Stimulated activated CD4-positive, alpha-beta T cell treated with anti-CD3 and anti-CD28 coated beads, Interleukin-4, amount 100 ng/mL, for 24 hours (primary cell): ENCODE results near the gene DEDD2.
"Not testable (repeated sequence)": the region's sequence is repeated elsewhere in the genome, so short reads cannot be mapped to it uniquely, and the experiment has no call there.

Experiments
- DNase-seq: peaks from one replicate; pipeline ENCODE4 v3.0.0-alpha.2; 2020

DEDD2 gene, protein sequence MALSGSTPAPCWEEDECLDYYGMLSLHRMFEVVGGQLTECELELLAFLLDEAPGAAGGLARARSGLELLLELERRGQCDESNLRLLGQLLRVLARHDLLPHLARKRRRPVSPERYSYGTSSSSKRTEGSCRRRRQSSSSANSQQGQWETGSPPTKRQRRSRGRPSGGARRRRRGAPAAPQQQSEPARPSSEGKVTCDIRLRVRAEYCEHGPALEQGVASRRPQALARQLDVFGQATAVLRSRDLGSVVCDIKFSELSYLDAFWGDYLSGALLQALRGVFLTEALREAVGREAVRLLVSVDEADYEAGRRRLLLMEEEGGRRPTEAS

DNA sequence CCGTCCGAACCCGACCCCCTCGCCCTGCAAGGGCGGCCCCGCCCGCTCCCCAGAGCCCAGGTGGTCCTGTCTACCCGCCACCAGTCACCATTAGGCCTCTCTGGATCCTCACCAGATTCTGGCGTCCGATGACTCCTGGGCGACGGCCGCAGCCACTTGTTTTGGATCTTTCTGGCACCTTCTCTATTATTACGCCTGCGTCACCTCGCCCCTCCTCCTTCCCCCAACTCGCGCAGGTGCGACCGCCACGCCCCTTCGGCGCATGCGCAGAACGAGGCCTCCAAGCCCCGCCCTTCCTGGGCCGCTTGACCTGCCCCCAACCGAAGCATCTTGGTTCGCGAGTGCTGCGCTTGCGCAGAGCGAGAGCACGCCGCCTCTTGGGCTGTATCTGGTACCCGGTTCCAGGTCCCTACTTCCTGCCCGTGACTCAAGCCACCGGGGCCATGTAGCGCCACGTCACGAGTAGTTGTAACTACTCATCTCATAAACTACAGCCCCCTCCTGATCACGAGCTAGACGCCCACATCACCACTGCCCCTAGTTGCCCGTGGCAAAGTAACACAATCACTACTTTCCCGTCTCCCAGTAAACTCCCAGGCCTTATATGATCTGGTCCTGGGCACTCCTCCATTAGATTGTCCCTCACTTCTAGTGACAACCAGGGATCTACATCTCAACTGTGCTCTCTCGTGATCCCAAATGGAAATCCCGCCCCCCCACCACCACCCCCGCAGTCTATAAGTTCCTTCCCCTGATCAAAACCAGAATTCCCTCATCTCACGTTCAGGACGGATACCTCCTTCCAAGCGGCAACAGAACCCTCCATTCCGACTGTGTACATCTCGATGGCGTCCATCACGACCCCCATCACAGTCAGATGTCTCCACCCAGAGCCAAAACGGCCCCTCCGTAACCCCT, at the start of gene DEDD2:
Gene DEDD2, minus strand, starts transcription at position 158 of the 918 bp plus-strand sequence. CDS start 670 bp downstream, outside the sequence.
- DNase-seq, result peak; percentile 100

DNA sequence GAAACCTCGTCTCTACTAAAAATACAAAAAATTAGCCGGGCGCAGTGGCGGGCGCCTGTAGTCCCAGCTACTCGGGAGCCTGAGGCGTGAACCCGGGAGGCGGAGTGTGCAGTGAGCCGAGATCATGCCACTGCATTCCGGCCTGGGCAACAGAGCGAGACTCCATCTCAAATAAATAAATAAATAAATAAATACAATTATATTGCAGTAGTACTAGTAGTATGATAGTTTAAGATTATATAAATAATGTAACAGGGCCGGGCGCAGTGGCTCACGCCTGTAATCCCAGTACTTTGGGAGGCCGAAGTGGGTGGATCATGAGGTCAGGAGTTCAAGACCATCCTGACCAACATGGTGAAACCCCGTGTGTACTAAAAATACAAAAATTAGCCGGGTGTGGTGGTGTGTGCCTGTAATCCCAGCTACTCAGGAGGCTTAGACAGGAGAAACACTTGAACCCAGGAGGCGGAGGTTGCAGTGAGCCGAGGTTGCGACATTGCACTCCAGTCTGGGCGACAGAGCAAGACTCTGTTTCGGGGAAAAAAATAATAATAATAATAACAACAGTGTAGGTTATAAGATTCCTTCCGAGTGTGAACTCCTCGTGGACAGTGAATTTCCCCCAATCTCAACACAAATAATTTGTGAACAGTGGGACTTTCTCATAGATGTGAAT, 49.6 kb upstream of the DEDD2 start:
- not testable (repeated sequence) for DNase-seq

DNA sequence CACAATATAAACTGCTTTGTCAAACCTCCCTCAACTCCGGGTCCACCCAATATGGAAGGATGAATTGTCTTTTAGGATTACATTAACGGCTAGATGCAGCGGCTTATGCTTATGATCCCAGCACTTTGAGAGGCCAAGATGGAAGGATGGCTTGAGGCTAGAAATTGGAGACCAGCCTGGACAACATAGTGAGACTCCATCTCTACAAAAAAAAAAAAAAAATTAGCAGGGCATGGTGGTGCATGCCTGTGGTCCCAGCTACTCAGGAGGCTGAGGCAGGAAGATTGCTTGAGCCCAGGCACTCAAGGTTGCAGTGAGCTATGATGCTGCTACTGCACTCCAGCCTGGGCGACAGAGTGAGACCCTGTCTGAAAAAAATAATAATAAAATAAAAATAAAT, 48.6 kb upstream of the DEDD2 start:
- DNase-seq, result not testable (repeated sequence)

DNA sequence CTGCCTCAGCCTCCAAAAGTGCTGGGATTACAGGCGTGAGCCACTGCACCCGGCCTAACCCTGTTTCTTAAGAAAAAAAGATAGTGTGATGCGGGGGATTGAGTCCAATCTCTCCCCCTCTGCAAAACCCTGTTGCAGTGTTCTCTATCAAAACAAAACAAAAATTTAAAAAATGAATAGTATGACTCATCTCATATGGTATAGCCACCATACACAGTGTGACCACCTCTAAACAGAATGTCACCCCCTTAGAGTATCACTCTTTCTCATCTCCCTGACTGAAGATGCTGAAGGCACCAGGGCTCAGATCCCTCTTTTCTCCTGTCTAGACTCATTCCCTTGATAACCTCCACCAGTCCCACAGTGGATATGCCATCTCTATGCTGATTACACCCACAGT, 44.3 kb upstream of the DEDD2 start:
- DNase-seq, result no peak

DNA sequence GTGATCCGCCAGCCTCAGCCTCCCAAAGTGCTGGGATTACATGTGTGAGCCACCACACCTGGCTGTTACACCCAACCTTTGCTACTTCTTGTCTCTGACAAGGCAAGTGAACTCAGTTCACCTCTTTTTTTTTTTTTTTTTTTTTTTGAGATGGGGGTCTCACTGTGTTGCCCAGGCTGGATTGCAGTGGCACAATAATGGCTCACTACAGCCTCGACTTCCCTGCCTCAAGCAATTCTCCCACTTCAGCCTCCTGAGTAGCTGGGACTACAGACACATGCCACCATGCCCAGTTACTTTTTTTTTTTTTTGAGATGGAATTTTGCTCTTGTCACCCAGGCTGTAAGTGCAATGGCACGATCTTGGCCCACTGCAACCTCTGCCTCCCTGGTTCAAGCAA, 40.4 kb upstream of the DEDD2 start:
- DNase-seq, result not testable (repeated sequence)

DNA sequence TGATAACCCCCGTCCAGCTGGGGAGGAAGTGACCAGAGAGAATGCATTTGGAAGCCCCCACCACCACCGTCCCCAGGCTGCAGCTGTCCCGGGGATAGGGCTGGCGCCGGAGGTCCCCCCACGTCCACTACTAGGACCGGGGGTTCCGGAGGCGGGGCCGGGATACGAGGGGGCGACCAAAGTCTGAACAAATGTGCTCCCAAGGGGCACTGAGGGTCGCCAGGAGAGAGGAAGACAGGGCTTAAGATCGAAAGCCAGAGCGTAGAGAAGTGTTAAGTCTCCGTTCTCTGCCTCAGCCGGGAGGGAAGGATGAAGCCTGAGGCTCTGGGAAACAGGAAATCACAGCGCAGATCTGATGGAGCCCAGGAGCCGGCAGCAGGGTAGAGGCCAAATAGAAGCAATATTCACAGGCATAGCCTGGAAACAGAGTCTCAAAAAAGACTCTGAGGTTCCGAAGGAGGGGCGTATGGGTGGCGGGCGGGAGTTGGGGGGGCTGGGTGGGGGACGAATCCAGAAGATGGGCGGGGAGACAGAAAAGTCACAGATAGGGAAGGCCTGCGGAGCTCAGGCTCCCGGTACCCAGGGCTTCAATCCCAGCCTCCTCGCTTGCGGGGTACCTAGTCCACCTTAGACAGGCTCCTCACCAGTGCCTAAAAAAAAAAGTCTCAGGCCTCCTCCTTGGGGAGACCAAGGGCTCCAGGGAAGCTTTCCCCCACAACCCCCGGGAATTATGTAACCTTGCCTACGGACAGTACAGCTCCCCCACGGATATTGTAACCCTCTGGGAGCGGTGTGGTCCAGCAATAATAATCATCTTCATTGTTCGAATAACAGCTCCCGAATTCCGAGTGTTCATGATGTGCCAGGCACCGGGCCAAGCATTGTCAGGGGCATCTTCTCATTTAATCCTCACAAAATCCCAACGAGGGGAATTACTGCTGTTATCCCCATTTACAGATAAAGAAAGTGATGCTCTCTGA, 38.6 kb upstream of the DEDD2 start:
- DNase-seq, result no peak

DNA sequence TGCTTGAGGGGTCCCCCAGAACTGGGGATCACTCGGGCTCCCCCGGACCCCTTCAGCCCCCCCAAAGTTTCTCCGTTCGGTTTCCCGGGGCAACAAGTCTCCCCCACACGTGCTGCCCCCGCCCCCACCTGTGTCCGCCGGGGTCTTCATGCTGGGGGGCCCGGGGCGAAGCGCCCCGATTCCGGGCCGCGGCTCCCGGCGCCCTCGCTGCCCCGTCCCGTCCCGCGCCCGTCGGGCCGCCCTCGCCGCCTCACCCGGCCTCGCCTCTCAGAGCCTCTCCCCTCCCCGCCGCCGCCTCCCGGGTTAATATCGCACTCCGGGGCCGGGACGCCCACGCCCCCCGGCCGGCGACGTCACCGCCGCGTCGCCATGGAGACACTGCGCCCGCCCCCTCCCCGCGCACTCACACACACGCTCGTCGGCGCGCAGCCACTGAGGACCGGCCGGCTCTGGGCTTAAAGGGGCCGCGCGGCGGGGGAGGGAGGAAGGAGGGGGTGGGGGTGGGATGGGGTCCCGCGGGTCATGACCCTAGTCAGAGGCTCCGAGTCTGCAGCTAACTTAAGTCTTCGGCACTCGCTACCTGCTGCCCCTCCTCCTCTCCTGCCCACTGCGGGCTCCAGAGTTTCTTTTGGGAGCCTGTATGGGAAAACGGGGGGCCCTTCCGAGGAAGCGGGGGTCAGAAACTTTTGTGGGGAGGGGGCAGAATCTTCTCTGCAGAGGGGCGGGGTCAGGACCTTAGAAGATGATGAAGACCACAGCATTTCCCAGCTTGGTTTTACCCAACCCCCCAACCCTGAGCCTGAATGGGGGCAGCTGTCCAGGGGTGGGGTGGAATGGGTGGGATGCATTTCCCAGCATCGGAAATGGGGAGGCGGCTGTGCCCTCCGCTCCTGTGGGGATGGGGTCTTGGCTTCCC, 37.6 kb upstream of the DEDD2 start, which contains the start of gene ERF:
Gene ERF, minus strand, starts transcription at position 279 of the 916 bp plus-strand sequence. Its CDS starts 129 bp downstream, at position 150.
- DNase-seq, result peak; percentile 94

DNA sequence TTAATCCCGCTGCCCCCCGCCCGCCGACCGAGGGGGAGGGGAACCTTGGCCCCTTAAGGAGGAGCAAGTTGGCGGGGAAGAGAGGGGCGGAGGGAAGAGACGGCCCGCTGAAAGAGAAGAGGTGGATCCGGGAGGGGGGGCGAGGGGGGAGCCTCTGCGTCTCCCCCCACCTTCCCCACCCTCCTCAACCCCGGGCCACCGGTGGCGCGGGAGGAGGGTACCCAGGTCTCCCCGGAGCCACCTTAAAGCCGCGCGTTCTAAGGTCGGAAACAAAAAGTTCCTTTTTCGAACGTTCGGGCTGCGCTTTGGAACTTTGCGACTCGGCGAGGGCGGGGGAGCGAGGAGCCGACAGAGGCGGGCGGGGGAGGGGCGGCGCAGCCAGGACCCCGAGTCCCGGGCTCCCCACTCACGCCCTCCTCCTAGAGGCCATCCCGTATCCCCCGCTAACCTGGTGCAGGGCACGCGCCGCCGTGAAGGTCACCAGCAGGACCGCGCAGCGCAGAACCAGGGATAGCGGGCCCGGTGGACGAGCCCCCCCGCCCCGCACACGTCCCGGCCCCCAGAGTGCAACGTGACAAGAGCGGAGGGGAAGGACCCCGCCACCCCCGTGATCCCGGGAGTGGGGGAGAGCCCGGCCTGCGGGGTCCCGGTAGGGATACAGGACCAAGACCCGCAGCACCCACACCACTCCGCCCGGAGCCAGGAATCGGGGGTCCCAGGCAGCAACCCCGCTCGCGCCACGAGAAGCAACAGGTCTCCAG, 36.8 kb upstream of the DEDD2 start:
- DNase-seq, result peak; percentile 81

DNA sequence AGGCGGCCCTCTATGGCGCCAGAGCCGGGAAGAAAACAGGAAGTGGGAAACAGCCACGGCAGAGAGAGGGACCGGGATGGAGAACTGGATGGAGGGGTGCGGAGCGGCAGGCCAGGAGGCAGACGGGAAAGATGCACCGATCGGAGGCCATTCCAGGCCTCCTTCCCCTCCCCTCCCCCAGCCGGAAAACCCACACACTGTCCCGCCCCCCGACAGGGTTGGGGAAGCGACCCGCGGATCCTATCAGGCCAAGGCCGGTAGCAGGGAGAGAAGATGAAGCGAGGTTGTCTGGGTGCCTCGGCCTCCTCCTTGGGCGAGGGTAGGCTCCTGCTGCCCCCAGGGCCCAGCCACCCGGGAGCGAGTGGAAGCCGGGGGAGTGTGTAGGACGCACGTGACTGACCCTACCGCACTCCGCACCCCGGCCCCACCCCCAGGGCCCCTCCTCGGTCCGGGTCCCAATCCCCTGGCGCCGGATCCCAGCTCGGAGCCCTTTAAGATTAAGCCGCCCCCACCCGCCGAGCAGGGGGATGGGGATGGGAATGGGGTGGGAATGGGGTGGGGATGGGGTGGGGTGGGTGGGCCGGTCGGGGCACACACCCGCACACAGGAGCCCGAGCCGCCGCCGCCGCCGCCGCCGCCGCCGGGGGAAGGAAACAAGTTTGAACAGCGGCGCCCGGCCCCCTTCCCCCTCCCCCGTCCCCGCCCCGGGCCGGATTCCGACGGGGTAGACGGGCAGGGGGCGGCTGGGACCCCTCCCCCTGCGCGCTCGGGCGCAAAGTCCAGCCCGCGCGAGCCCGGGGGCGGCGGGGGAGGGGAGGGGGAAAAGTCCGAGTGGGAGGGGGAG, 36.0 kb upstream of the DEDD2 start:
- DNase-seq, result peak; percentile 54

DNA sequence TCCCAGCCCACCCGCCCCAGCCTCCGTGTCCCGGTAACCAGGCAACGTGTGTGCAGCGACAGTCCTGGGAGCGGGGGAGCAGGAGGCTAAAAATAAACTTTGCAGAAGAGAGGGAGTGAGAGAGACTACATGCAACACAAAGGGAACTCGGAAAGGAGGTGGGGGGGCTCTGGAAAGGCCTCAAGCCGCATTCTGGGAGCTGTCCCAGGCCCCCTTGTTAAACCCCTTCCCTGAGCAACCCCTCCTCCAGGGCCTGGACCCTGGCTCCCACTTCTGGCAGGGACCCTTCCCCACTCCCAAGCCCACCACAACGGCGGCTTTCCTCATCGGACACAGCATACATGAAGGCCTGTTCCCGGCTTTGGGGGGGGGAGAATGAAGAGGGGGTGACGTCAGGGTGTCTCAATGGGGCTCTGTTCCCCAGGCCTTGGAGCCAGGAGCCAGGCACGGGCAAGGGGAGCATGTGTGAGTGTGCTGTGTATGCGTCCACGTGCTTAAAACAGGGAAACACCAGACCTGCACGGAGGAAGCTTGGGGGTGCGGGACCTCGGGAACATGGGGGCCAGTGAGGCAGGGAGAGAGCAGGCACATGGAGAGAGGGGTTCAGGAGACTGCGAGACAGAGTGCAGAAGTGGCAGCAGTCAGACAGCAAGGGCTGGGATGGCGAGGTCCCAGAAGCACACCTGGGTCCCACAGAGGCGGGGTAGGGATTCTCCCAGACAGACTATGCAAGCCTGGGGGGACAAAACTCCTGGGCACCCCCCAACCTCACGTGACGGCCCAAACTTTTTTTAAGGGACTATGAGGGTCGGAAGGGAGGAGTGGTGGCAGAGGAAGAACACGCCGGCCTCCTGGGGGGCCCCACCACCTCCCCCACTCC, 35.1 kb upstream of the DEDD2 start:
- no peak for DNase-seq

DNA sequence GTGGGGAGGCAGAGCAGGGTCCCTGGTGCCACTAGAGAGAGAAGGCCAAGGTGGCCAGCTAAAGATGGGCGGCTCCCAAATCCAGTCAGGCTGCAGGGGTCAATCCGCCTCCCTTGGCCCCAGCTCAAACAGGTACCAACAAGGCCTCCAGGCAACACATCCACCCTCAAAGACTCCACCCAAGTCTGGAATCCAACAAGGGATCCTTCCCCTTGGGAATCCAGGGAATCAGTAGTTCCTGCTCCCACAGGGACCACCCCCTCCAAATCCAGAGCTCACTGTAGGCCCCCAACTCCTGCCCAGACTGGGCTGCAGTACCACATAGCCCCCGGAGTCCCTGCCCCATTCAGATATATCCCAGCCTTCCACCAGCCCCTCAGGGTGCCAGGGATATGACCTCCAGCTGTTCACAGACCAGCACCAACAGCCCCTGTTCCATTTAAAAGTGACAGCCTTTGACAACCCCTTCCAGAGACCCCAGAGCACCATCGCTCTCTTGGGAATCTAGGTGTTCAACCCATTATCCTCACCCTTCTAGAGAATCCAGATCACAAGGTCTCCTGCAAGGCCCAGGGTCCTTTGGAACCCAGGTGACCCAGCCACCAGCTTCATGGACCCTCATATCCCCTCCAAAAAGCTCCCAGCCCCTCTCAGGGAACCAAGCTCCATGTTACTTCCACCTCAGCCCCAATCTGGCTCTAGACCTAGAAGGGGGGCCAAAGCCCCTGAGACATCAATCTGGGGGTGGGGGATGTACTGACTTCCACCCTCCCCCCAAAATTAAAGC, 34.3 kb upstream of the DEDD2 start:
- no peak for DNase-seq

DNA sequence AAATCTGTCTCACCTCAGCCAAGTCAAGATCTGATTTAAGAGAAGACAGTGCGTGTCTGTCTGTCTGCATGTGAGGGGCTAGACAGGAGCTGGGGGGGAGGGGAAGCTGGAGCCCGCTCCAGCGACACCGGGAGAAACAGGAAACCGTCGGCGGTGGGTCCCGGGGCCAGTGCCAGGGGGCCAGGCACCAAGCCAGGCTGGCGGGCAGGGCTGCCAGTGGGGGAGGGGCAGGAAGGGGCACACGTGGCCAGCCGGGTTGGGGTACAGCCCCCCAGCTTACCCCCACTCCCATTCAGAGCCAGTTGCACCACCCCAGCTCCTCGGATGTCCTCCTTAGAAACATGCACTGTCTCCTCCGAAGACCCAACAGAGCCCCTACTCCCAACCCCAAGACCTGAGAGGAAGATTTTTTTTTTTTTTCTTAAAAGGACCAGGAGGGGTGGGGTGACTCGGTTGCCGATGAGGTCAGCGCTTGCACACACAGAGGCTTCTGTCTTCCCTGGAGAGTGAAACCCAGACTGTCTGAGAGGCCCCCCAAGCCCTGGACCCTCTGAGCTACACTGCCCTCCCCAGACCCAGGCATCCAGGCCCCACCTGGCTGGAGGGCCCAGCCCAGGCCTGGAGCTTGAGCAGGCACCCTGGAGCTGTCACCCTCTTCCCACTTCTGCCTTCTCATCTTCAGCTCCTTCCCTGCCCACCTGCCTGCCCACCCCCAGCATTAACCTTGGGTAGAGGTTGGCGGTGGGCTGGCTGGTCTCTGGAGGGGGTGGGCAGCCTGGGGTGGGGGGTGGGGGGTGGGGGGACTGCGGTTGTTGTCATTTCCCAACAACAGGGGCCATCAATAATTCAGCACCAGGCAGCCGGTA, 33.4 kb upstream of the DEDD2 start:
- DNase-seq, result no peak

DNA sequence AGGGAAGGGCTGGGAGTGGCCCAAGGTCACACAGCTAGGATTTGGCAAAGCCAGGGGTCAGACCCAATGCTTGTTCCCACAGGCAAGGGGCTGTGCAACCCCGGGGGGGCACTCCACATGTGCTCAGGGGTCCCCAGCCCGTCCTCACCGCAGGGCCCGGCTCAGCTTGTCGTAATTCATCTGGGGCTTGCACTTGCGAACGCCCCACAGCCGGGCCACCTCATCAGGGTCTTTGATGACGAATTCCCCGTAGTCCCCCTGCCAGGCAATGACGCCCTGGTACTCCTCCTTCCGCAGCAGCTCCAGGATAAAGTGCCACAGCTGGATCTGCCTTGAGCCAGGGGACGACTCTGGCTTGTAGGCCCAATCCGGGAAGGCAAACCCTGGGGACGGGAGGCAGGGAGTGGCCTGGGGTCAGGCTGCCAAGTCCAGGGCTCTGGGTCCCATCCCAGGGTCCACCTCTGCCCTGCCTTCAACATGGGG, 32.7 kb upstream of the DEDD2 start:
- DNase-seq, result no peak

DNA sequence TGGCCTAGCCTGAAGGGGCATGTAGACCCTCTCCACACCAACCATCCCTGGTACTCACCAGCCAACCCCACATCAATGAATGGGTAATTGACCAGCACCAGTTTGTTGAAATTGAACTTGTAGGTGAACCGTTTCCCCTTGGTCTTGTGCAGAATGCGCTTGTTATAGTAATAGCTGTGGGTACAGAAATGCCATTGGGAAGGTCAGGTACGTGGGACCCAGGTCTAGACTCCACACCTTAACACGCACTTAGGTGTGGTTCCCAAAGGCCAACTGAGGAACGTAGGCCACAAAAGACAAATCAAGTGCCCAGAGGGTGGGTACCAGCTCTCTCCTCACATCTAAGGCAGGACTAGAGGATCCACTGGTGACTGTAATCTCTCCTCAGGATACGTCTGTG, 32.3 kb upstream of the DEDD2 start:
- DNase-seq, result no peak

DNA sequence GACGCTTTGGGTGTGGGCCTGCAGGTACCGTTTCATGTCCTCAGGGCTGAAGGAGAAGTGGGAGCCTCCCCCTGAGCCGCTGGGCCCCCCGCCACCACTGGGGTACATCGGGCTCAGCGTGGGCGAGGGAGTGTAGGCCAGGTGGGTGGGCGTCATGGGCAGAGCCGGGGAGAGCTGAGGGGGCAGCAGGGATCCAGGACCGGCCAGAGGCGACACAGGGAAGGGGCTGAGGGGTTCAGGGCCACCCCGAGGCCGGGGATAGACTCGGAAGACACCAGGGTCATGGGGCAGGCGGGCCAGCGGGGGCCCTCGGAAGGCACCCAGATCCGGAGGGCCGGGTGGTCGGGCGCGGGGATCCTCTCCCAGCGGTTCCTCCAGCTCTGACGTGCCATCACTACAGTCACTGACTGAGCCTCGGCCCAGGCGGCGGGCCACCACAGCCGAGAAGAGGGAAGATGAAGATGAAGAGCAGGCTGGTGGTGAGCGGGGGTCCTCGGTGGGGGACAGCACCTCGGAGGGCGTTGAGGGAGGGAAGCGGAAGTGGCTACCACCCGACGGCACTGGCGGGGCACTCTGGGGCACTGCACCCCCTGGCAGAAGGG, 31.8 kb upstream of the DEDD2 start:
- DNase-seq, result no peak
